Measurements from ENCODE around the gene TMA7B. TPM values are rescaled to one million over a fixed set of nuclear protein-coding genes. Genes with fewer than 3 reads are reported as not detected.

TMA7B gene
- total RNA-seq, 6 experiments from 2014 or later: 0.20 TPM; not detected in 5

GRCh38 chr22:39974065-39974464 is 13.9 kb downstream of the TMA7B start:
- TF ChIP-seq POLR2A (IDR thresholded peaks at IDR 0.05) (no peak), CTCF (IDR thresholded peaks at IDR 0.05) (no peak)
- Histone ChIP-seq H3K36me3 (no peaks in the 10 kb centered on the region), H3K4me1 (peaks cover 0 to under 1% (median 0%) of the 10 kb centered on the region in 4 donors), H3K4me3 (no peak overlapping the region), H3K9me3 (no peaks in the 10 kb centered on the region), H3K27me3 (no peaks in the 10 kb centered on the region), H3K27ac (no peak overlapping the region)
- DNase-seq (no peak), ATAC-seq (no peak)
- 71% methylated on average over 5 of the region's 5 CpGs for WGBS (ENCODE audit: insufficient coverage, low coverage, low lambda C conversion rate, missing lambda C conversion rate)
- intact Hi-C loops (cut with DNase I): no loop called here

- Histone ChIP-seq H3K4me3 (no peak overlapping the region), H3K9me3 (no peaks in the 10 kb centered on the region), H3K36me3 (no peaks in the 10 kb centered on the region), H3K27ac (no peak overlapping the region), H3K27me3 (no peaks in the 10 kb centered on the region), H3K4me1 (no peaks in the 10 kb centered on the region)
- 74% methylated on average over 6 of the region's 6 CpGs for WGBS (ENCODE audit: insufficient coverage, low coverage, low lambda C conversion rate, missing lambda C conversion rate)
- ATAC-seq: no peak
- no peak for DNase-seq
- no peak for TF ChIP-seq POLR2A (IDR thresholded peaks at IDR 0.05)
- no peak for TF ChIP-seq CTCF (IDR thresholded peaks at IDR 0.05)
- intact Hi-C loops (cut with DNase I): no loop called here
Observed at GRCh38 chr22:39979048-39979447, 18.9 kb downstream of the TMA7B start.

GRCh38 chr22:39979458-39979857 is 19.3 kb downstream of the TMA7B start:
- Histone ChIP-seq H3K36me3 (no peaks in the 10 kb centered on the region), H3K27ac (no peak overlapping the region), H3K4me3 (no peak overlapping the region), H3K4me1 (no peaks in the 10 kb centered on the region), H3K27me3 (no peaks in the 10 kb centered on the region), H3K9me3 (no peaks in the 10 kb centered on the region)
- TF ChIP-seq POLR2A (IDR thresholded peaks at IDR 0.05) (no peak), CTCF (IDR thresholded peaks at IDR 0.05) (no peak)
- intact Hi-C loops (cut with DNase I): no loop called here
- WGBS (ENCODE audit: insufficient coverage, low coverage, low lambda C conversion rate, missing lambda C conversion rate): 77% methylated on average over 3 of the region's 5 CpGs
- ATAC-seq: no peak
- no peak for DNase-seq

- ATAC-seq (no peak), DNase-seq (no peak)
- TF ChIP-seq CTCF (IDR thresholded peaks at IDR 0.05) (no peak), POLR2A (IDR thresholded peaks at IDR 0.05) (no peak)
- H3K4me3 ChIP-seq: no peak overlapping the region
- no peaks in the 10 kb centered on the region for H3K27me3 ChIP-seq
- H3K27ac ChIP-seq: no peak overlapping the region
- intact Hi-C loops (cut with DNase I): no loop called here
- H3K36me3 ChIP-seq: no peaks in the 10 kb centered on the region
- WGBS (ENCODE audit: insufficient coverage, low coverage, low lambda C conversion rate, missing lambda C conversion rate): 51% methylated on average over 2 of the region's 6 CpGs
- H3K9me3 ChIP-seq: no peaks in the 10 kb centered on the region
- no peaks in the 10 kb centered on the region for H3K4me1 ChIP-seq
Observed at GRCh38 chr22:39980596-39980995, 20.4 kb downstream of the TMA7B start.

DNA sequence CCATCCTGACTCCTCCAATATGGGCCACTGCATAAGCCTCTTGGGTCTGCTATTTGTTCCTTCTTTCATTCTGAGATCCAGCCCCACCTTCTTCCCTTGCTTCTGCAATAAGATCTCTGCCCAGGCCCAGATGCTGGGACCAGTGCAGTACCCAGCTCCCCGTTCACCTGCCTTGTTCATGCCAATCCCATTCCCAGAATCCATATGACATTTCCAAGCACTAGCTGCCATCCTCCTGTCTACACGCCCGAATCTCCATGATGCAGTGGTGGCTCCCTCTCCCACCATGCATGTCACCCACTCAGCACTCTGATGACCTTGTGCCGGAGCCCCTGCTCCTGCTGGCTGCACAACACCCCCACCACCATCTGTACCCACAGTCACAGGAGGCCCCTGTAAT is 23.1 kb downstream of the TMA7B start:
- Histone ChIP-seq H3K27ac (no peak overlapping the region), H3K9me3 (no peaks in the 10 kb centered on the region), H3K36me3 (no peaks in the 10 kb centered on the region), H3K4me3 (no peak overlapping the region), H3K27me3 (no peaks in the 10 kb centered on the region), H3K4me1 (no peaks in the 10 kb centered on the region)
- no peak for TF ChIP-seq CTCF (IDR thresholded peaks at IDR 0.05)
- no peak for TF ChIP-seq POLR2A (IDR thresholded peaks at IDR 0.05)
- ATAC-seq (no peak), DNase-seq (no peak)
- WGBS (ENCODE audit: insufficient coverage, low coverage, low lambda C conversion rate, missing lambda C conversion rate): 64% methylated on average over 2 of the region's 4 CpGs
- intact Hi-C loops (cut with DNase I): no loop called here
